ENCODE results near the gene PACSIN2. TPM values are rescaled to one million over a fixed set of nuclear protein-coding genes. Genes with fewer than 3 reads are reported as not detected.

The PACSIN2 gene, protein sequence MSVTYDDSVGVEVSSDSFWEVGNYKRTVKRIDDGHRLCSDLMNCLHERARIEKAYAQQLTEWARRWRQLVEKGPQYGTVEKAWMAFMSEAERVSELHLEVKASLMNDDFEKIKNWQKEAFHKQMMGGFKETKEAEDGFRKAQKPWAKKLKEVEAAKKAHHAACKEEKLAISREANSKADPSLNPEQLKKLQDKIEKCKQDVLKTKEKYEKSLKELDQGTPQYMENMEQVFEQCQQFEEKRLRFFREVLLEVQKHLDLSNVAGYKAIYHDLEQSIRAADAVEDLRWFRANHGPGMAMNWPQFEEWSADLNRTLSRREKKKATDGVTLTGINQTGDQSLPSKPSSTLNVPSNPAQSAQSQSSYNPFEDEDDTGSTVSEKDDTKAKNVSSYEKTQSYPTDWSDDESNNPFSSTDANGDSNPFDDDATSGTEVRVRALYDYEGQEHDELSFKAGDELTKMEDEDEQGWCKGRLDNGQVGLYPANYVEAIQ
- total RNA-seq (2016; rRNA removed; fragmentation: Illumina TruSeq; extraction: Trizol) (54.1 and 65.1 TPM in 2 replicates), polyA plus RNA-seq (2011; rRNA removed) (64.1 and 68.8 TPM in 2 replicates), polyA minus RNA-seq (2011; rRNA and poly(A)+ RNA removed; ENCODE audit: low replicate concordance) (20.8 and 43.5 TPM in 2 replicates), Bru-seq, nascent RNA (percentile 83 among the genes with signal in this experiment), BruChase-seq, experiment 1, labeled RNA remaining after a 6-hour chase (percentile 83 among the genes with signal in this experiment), BruChase-seq, experiment 2, labeled RNA remaining after a 2-hour chase (percentile 79 among the genes with signal in this experiment)
- total RNA-seq (2016; cell fraction: cytosol; rRNA removed; fragmentation: Illumina TruSeq; extraction: Trizol; ENCODE audit: low read depth): 5.4 and 5.7 TPM in 2 replicates
- 53.7 and 62.1 TPM in 2 replicates for total RNA-seq (2016; cell fraction: insoluble cytoplasmic fraction; rRNA removed; fragmentation: Illumina TruSeq; extraction: Trizol)
- total RNA-seq (2016; cell fraction: membrane; rRNA removed; fragmentation: Illumina TruSeq; extraction: Trizol): 15.4 and 16.7 TPM in 2 replicates
- total RNA-seq (2016; cell fraction: nucleus; rRNA removed; fragmentation: Illumina TruSeq; extraction: Trizol): 35.2 and 37.4 TPM in 2 replicates
- 70.2 and 76.7 TPM in 2 replicates for polyA plus RNA-seq (2011; cell fraction: cytosol; rRNA removed)
- polyA plus RNA-seq (2011; cell fraction: nucleus; rRNA removed): 42.1 and 45.1 TPM in 2 replicates
- 42.2 and 49.5 TPM in 2 replicates for polyA plus RNA-seq (2012)
- 3.1 and 3.5 TPM in 2 replicates for polyA plus RNA-seq (2016; cell fraction: cytosol; fragmentation: Illumina TruSeq; extraction: Trizol; ENCODE audit: low read depth)
- polyA plus RNA-seq (2016; cell fraction: insoluble cytoplasmic fraction; fragmentation: Illumina TruSeq; extraction: Trizol; ENCODE audit: low read depth): 60.9 and 68.0 TPM in 2 replicates
- polyA plus RNA-seq (2016; cell fraction: membrane; fragmentation: Illumina TruSeq; extraction: Trizol; ENCODE audit: low read depth): 8.6 and 9.2 TPM in 2 replicates
- 40.7 and 42.6 TPM in 2 replicates for polyA plus RNA-seq (2016; cell fraction: nucleus; fragmentation: Illumina TruSeq; extraction: Trizol; ENCODE audit: insufficient read depth, low read depth)
- 26.2 and 26.4 TPM in 2 replicates for polyA minus RNA-seq (2011; cell fraction: cytosol; rRNA and poly(A)+ RNA removed)
- polyA minus RNA-seq (2011; cell fraction: nucleus; rRNA and poly(A)+ RNA removed): 29.3 and 33.6 TPM in 2 replicates
- long read RNA-seq, experiment 1, transcript PACSIN2-201 (11 exons, 3,249 nt): major isoform, 18 of 38 reads
- long read RNA-seq, experiment 1, partial matches to known transcripts: 3 of 38 reads
- long read RNA-seq, experiment 1, other reads (novel, unspliced or antisense): 17 of 38 reads
- long read RNA-seq, experiment 2, transcript PACSIN2-201 (11 exons, 3,249 nt): major isoform, 17 of 147 reads
- long read RNA-seq, experiment 2, partial matches to known transcripts: 22 of 147 reads
- long read RNA-seq, experiment 2, other reads (novel, unspliced or antisense): 106 of 147 reads

DNA sequence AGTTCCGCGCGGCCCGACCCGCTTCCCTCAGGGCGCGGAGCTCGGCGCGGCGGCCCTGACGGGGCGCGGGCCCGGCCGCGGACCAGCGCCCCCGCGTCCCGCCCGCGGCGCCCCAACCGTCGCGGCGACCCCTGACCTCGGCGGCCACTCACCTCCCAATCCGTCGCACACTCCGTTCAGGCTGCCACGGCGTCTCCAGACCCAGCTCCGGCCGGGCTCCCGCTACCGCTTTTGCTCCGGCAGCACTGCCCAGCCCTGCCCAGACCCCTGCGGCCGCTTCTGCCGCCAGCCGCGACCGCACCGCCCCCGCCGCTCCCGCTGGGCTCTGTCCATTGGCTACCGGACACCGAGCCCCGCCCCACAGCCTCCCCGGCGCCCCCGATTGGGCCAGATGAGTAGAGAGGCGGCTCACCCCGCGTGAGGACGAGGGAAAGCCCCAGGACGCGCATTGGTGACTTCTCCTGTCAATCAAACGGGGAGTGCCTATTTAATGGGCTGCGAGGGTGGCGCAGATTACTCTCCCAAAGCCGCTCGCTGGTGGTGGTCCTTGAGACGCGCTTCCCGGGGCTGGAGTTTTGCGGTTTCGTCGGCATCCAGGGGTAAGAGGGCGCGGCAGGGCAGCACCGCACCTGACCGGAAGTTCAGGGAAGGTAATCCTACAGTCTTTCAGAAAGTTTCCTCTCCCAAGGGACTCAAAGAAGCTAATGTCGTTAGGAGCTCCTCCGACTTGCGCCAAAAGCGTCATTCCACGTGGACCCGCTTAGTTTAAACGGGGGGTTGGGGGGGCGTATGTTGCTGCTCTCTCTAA is at the start of gene PACSIN2:
Gene PACSIN2, minus strand, starts transcription at position 281 of the 808 bp plus-strand sequence. CDS start 103,069 bp downstream, outside the sequence.
- peaks cover 23% of the 10 kb centered on the region for H4K20me1 ChIP-seq (ENCODE audit: insufficient read depth, low read length)
- H3K79me2 ChIP-seq (ENCODE audit: insufficient read depth, low read length): peaks cover 46% of the 10 kb centered on the region
- H3K27ac ChIP-seq (ENCODE audit: extremely low read length, insufficient read depth, low read length): peak within 1 kb of the TSS; percentile 66
- intact Hi-C loops (cut with micrococcal nuclease; ENCODE audit: unreplicated experiment): no loop called here
- ATAC-seq (peak; percentile 92), DNase-seq (ENCODE audit: low spot score) (peak; percentile 95), FAIRE-seq (peak; percentile 43)
- H3K4me1 ChIP-seq (ENCODE audit: insufficient read depth, low read length): peaks cover 80% of the 10 kb centered on the region
- in situ Hi-C loops (cut with HindIII; ENCODE audit: extremely low pct_ligation_motif_present, low pct_unique_long_range_greater_than_20kb): no loop called here
- no peaks in the 10 kb centered on the region for H3K9me3 ChIP-seq (ENCODE audit: low read length)
- H3K27me3 ChIP-seq (ENCODE audit: control insufficient read depth in 1 of 2, insufficient read depth in 2 of 2, low read length in 2 of 2): no peaks in the 10 kb centered on the region; a peak in 1 of 5 replicates
- H3K36me3 ChIP-seq (replicated peaks in 1 of 2; ENCODE audit: control insufficient read depth in 1 of 2, insufficient read depth in 2 of 2, low read length in 2 of 2): no peaks in the 10 kb centered on the region
- peak within 1 kb of the TSS; percentile 90 to 92 (median 91) for H3K4me3 ChIP-seq (replicated peaks in 1 of 3; ENCODE audit: insufficient read depth in 1 of 3, low read depth in 2 of 3, low read length in 3 of 3)
- no peak within 1 kb of the TSS for H2AFZ ChIP-seq (ENCODE audit: low read length)
- WGBS (ENCODE audit: low lambda C conversion rate): 0% methylated on average over 19 of the region's 85 CpGs
- H3K4me2 ChIP-seq (ENCODE audit: low read depth, low read length): peak within 1 kb of the TSS; percentile 92
- ChIA-PET POLR2A (interaction anchor here (0.6 to 8.7 kb wide), 27 partner anchors 10 to 407 kb away, joined by 3 to 185 read pairs (median 5); partner anchors contain the start of gene ARFGAP3), CTCF (ENCODE audit: low intra/inter-chr PET ratio, low total read pairs) (no interaction called here)
- H3K9ac ChIP-seq (ENCODE audit: insufficient read depth, low read depth, low read length): peak within 1 kb of the TSS; percentile 81
- BruUV-seq (replicated peaks): no TSS peak
- peak; percentile 75 for TF ChIP-seq GATAD1 (CRISPR knock-in tag; IDR thresholded peaks at IDR 0.05)
- TF ChIP-seq SKIL (CRISPR knock-in tag; IDR thresholded peaks at IDR 0.05; ENCODE audit: borderline replicate concordance): no peak
- peak; percentile 63 for TF ChIP-seq MED1 (CRISPR knock-in tag; IDR thresholded peaks at IDR 0.05)
- TF ChIP-seq SP5 (CRISPR knock-in tag; IDR thresholded peaks at IDR 0.05; ENCODE audit: borderline replicate concordance, low read depth): no peak
- TF ChIP-seq ZNF513 (CRISPR knock-in tag; conservative IDR thresholded peaks at IDR 0.05): peak; percentile 89; the same call in 1 of the 2 replicates
- peak; percentile 45 for TF ChIP-seq ZNF441 (CRISPR knock-in tag; IDR thresholded peaks at IDR 0.05; ENCODE audit: borderline replicate concordance)
- no peak for TF ChIP-seq DDIT3 (CRISPR knock-in tag; IDR thresholded peaks at IDR 0.05)
- TF ChIP-seq ZNF784 (CRISPR knock-in tag; IDR thresholded peaks at IDR 0.05; ENCODE audit: borderline replicate concordance): no peak
- TF ChIP-seq NR1H2 (CRISPR knock-in tag; IDR thresholded peaks at IDR 0.05; ENCODE audit: borderline replicate concordance, low read depth): no peak
